ENCODE data around the gene SLC17A7. TPM values are rescaled to one million over a fixed set of nuclear protein-coding genes. Genes with fewer than 3 reads are reported as not detected.
A peak's percentile ranks its signal among the peaks of the same experiment; 100 is the strongest.

Gene SLC17A7
- total and polyA plus RNA-seq, 9 of the 15 experiments (the other 6 are each of a cell fraction or from before 2014, with no cell fraction given) = 1.1 to 15.7 (median 2.4) TPM

DNA sequence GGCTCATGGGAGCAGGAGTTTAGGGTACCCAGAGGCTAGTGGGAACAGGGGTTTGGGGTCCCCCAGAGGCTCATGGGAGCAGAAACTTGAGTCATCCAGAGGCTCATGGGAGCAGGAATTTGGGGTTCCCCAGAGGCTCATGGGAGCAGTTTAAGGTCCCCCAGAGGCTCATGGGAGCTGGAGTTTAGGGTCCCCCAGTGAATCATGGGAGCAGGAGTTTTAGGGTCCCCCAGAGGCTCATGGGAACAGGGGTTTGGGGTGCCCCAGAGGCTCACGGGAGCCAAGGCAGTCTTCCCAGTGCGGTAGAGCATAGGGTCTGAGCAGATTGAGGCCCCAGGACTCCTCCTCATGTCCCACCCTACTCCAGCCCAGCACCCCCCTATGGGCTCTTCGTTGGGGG, 24.0 kb upstream of the SLC17A7 start (continued):
- TF ChIP-seq, protein P1, sequence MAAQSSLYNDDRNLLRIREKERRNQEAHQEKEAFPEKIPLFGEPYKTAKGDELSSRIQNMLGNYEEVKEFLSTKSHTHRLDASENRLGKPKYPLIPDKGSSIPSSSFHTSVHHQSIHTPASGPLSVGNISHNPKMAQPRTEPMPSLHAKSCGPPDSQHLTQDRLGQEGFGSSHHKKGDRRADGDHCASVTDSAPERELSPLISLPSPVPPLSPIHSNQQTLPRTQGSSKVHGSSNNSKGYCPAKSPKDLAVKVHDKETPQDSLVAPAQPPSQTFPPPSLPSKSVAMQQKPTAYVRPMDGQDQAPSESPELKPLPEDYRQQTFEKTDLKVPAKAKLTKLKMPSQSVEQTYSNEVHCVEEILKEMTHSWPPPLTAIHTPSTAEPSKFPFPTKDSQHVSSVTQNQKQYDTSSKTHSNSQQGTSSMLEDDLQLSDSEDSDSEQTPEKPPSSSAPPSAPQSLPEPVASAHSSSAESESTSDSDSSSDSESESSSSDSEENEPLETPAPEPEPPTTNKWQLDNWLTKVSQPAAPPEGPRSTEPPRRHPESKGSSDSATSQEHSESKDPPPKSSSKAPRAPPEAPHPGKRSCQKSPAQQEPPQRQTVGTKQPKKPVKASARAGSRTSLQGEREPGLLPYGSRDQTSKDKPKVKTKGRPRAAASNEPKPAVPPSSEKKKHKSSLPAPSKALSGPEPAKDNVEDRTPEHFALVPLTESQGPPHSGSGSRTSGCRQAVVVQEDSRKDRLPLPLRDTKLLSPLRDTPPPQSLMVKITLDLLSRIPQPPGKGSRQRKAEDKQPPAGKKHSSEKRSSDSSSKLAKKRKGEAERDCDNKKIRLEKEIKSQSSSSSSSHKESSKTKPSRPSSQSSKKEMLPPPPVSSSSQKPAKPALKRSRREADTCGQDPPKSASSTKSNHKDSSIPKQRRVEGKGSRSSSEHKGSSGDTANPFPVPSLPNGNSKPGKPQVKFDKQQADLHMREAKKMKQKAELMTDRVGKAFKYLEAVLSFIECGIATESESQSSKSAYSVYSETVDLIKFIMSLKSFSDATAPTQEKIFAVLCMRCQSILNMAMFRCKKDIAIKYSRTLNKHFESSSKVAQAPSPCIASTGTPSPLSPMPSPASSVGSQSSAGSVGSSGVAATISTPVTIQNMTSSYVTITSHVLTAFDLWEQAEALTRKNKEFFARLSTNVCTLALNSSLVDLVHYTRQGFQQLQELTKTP (IDR thresholded peaks at IDR 0.05; ENCODE audit: low read depth in 1 of 2, partially characterized antibody in 2 of 2) = peak in 1 of 2 experiments; percentile 90
- no peak for TF ChIP-seq ATF2 (CRISPR knock-in tag; IDR thresholded peaks at IDR 0.05)
- TF ChIP-seq, protein P2, sequence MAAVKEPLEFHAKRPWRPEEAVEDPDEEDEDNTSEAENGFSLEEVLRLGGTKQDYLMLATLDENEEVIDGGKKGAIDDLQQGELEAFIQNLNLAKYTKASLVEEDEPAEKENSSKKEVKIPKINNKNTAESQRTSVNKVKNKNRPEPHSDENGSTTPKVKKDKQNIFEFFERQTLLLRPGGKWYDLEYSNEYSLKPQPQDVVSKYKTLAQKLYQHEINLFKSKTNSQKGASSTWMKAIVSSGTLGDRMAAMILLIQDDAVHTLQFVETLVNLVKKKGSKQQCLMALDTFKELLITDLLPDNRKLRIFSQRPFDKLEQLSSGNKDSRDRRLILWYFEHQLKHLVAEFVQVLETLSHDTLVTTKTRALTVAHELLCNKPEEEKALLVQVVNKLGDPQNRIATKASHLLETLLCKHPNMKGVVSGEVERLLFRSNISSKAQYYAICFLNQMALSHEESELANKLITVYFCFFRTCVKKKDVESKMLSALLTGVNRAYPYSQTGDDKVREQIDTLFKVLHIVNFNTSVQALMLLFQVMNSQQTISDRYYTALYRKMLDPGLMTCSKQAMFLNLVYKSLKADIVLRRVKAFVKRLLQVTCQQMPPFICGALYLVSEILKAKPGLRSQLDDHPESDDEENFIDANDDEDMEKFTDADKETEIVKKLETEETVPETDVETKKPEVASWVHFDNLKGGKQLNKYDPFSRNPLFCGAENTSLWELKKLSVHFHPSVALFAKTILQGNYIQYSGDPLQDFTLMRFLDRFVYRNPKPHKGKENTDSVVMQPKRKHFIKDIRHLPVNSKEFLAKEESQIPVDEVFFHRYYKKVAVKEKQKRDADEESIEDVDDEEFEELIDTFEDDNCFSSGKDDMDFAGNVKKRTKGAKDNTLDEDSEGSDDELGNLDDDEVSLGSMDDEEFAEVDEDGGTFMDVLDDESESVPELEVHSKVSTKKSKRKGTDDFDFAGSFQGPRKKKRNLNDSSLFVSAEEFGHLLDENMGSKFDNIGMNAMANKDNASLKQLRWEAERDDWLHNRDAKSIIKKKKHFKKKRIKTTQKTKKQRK (IDR thresholded peaks at IDR 0.05; ENCODE audit: borderline replicate concordance, low read depth, low read length) = no peak
- TF ChIP-seq, protein P3, sequence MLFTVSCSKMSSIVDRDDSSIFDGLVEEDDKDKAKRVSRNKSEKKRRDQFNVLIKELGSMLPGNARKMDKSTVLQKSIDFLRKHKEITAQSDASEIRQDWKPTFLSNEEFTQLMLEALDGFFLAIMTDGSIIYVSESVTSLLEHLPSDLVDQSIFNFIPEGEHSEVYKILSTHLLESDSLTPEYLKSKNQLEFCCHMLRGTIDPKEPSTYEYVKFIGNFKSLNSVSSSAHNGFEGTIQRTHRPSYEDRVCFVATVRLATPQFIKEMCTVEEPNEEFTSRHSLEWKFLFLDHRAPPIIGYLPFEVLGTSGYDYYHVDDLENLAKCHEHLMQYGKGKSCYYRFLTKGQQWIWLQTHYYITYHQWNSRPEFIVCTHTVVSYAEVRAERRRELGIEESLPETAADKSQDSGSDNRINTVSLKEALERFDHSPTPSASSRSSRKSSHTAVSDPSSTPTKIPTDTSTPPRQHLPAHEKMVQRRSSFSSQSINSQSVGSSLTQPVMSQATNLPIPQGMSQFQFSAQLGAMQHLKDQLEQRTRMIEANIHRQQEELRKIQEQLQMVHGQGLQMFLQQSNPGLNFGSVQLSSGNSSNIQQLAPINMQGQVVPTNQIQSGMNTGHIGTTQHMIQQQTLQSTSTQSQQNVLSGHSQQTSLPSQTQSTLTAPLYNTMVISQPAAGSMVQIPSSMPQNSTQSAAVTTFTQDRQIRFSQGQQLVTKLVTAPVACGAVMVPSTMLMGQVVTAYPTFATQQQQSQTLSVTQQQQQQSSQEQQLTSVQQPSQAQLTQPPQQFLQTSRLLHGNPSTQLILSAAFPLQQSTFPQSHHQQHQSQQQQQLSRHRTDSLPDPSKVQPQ (CRISPR knock-in tag; IDR thresholded peaks at IDR 0.05; ENCODE audit: borderline replicate concordance) = no peak
- no peak for TF ChIP-seq MIER1 (IDR thresholded peaks at IDR 0.05; ENCODE audit: low read depth)
